Left ventricle myocardium inferior (tissue), 1 donor: ENCODE measurements around the gene AGAP3. TPM values are rescaled to one million over a fixed set of nuclear protein-coding genes. Genes with fewer than 3 reads are reported as not detected.

Source experiments
- DNase-seq: peaks from one replicate; pipeline ENCODE4 v3.0.0-alpha.2; 2020
- H3K27ac ChIP-seq: fragments of 200-600 bp; replicated peaks from 2 replicates; pipeline ENCODE4 v1.8.0; 2021
- H3K27me3 ChIP-seq: fragments of 200-600 bp; 2 replicates; pipeline ENCODE4 v1.8.0; 2021; ENCODE audit warnings: low read depth
- H3K36me3 ChIP-seq: fragments of 200-600 bp; 2 replicates; pipeline ENCODE4 v1.8.0; 2021
- H3K4me1 ChIP-seq: fragments of 200-600 bp; 2 replicates; pipeline ENCODE4 v1.8.0; 2021
- H3K4me3 ChIP-seq: fragments of 200-600 bp; 2 replicates; pipeline ENCODE4 v1.8.0; 2021; ENCODE audit warnings: mild to moderate bottlenecking, moderate library complexity
- H3K9me3 ChIP-seq: fragments of 200-600 bp; replicated peaks from 2 replicates; pipeline ENCODE4 v1.8.0; 2021
- CTCF ChIP-seq: fragments of 200-600 bp; IDR thresholded peaks from 2 replicates; pipeline ENCODE4 v1.8.0; 2021; ENCODE audit warnings: antibody characterized with exemption, mild to moderate bottlenecking, borderline replicate concordance
- intact Hi-C: fragments of 100-400 bp; cut with micrococcal nuclease; formaldehyde crosslinking; loops from one replicate; pipeline ENCODE4 v1.11.0; 2022
- total RNA-seq: library from RNA; stranded (reverse); fragmentation: NEBNext Ultra II Directional; extraction: Animal tissue kit (Norgen Biotek cat#: 25700); gene quantifications from one replicate; pipeline ENCODE4 v1.2.1, GENCODE V29; 2021
- donor health status: DM: no; HTN: yes; CAD: no; lungs with severe emphysema.

The AGAP3 gene
- total RNA-seq, 1 donor from 2014 or later = 51.0 TPM

GRCh38 chr7:151059367-151060112 lies 26.7 kb upstream of the AGAP3 start, which contains the start of gene SLC4A2:
Gene SLC4A2 (plus strand): TSS chr7:151059589. CDS start chr7:151061988, 2,399 bp downstream.
- peak; percentile 86 for DNase-seq
- peak within 1 kb of the TSS; percentile 93 for H3K4me3 ChIP-seq
- peaks cover 69% of the 10 kb centered on the region for H3K4me1 ChIP-seq
- H3K9me3 ChIP-seq = no peaks in the 10 kb centered on the region
- H3K27me3 ChIP-seq = no peaks in the 10 kb centered on the region
- peak within 1 kb of the TSS; percentile 97 for H3K27ac ChIP-seq
- TF ChIP-seq CTCF = peak; percentile 60
- intact Hi-C loops = no loop called here
- H3K36me3 ChIP-seq = peaks cover 6% of the 10 kb centered on the region

- Histone ChIP-seq H3K36me3 (peaks cover 12% of the 10 kb centered on the region), H3K9me3 (no peaks in the 10 kb centered on the region), H3K27me3 (no peaks in the 10 kb centered on the region), H3K4me1 (peaks cover 73% of the 10 kb centered on the region), H3K27ac (peak overlapping the region; percentile 97), H3K4me3 (peak overlapping the region; percentile 93)
- no peak for DNase-seq
- intact Hi-C loops = no loop called here
- TF ChIP-seq CTCF = no peak
These were observed 26.2 kb upstream of the AGAP3 start for GRCh38 chr7:151060113-151060415.

GRCh38 chr7:151060416-151061212 lies 25.7 kb upstream of the AGAP3 start:
- H3K4me1 ChIP-seq = peaks cover 77% of the 10 kb centered on the region
- TF ChIP-seq CTCF = no peak
- DNase-seq = no peak
- H3K4me3 ChIP-seq = peak overlapping the region; percentile 93
- peak overlapping the region; percentile 97 for H3K27ac ChIP-seq
- intact Hi-C loops = no loop called here
- no peaks in the 10 kb centered on the region for H3K9me3 ChIP-seq
- H3K36me3 ChIP-seq = peaks cover 15% of the 10 kb centered on the region
- H3K27me3 ChIP-seq = no peaks in the 10 kb centered on the region

GRCh38 chr7:151061213-151062110 lies 24.8 kb upstream of the AGAP3 start:
- intact Hi-C loops = no loop called here

More at GRCh38 chr7:151061213-151062110, 24.8 kb upstream of the AGAP3 start:
- Histone ChIP-seq H3K9me3 (no peaks in the 10 kb centered on the region), H3K27me3 (no peaks in the 10 kb centered on the region), H3K27ac (peak overlapping the region; percentile 97), H3K4me1 (peaks cover 77% of the 10 kb centered on the region), H3K4me3 (peak overlapping the region; percentile 93), H3K36me3 (peaks cover 24% of the 10 kb centered on the region)
- no peak for TF ChIP-seq CTCF
- DNase-seq = no peak
